ENCODE data around the gene FAAP100.

The FAAP100 gene

GRCh38 chr17:81524865-81525159, 27.3 kb downstream of the FAAP100 start:
- DNase-seq (ENCODE audit: low read depth), result no peak

- DNase-seq (ENCODE audit: low read depth), result no peak
Observed at GRCh38 chr17:81524039-81524864, 27.9 kb downstream of the FAAP100 start.

- DNase-seq (ENCODE audit: low read depth), result no peak
Observed at GRCh38 chr17:81523402-81524038, 28.6 kb downstream of the FAAP100 start.

GRCh38 chr17:81522491-81523401, 29.4 kb downstream of the FAAP100 start:
- no peak for DNase-seq (ENCODE audit: low read depth)

- no peak for DNase-seq (ENCODE audit: low read depth)
Observed at GRCh38 chr17:81520021-81520901, 31.9 kb downstream of the FAAP100 start.

GRCh38 chr17:81519284-81520020, 32.7 kb downstream of the FAAP100 start:
- peak; percentile 58 for DNase-seq (ENCODE audit: low read depth)

GRCh38 chr17:81518785-81519283, 33.3 kb downstream of the FAAP100 start:
- DNase-seq (ENCODE audit: low read depth), result peak; percentile 17

GRCh38 chr17:81518113-81518784, 33.9 kb downstream of the FAAP100 start:
- no peak for DNase-seq (ENCODE audit: low read depth)

GRCh38 chr17:81517339-81518112, 34.6 kb downstream of the FAAP100 start:
- DNase-seq (ENCODE audit: low read depth), result no peak

- no peak for DNase-seq (ENCODE audit: low read depth)
Observed at GRCh38 chr17:81517009-81517338, 35.2 kb downstream of the FAAP100 start.

GRCh38 chr17:81516439-81516838, 35.7 kb downstream of the FAAP100 start:
- no peak for DNase-seq (ENCODE audit: low read depth)

- DNase-seq (ENCODE audit: low read depth), result no peak
Observed at GRCh38 chr17:81515530-81516041, 36.6 kb downstream of the FAAP100 start.

- peak; percentile 57 for DNase-seq (ENCODE audit: low read depth)
Observed at GRCh38 chr17:81514739-81515529, 37.2 kb downstream of the FAAP100 start.

GRCh38 chr17:81514489-81514738, 37.7 kb downstream of the FAAP100 start:
- DNase-seq (ENCODE audit: low read depth), result no peak

- peak; percentile 26 for DNase-seq (ENCODE audit: low read depth)
Observed at GRCh38 chr17:81513753-81514488, 38.2 kb downstream of the FAAP100 start.

- DNase-seq (ENCODE audit: low read depth), result peak; percentile 44
Observed at GRCh38 chr17:81513372-81513752, 38.8 kb downstream of the FAAP100 start.

- DNase-seq (ENCODE audit: low read depth), result peak; percentile 85
Observed at GRCh38 chr17:81512562-81513371, 39.4 kb downstream of the FAAP100 start, which contains the start of gene ACTG1. Gene ACTG1 (minus strand): TSS chr17:81512799. CDS start chr17:81512354, 445 bp downstream.

Data from activated T-helper 9 cell treated with anti-CD3 and anti-CD28 coated beads, Interleukin-2, amount 50 U/mL, for 16 hours (primary cell).